IPS-11a (cell line): Measurements from ENCODE around the gene CMYA5.
"Not testable (repeated sequence)": the region's sequence is repeated elsewhere in the genome, so short reads cannot be mapped to it uniquely, and the experiment has no call there.

Experiments
- H3K4me3 ChIP-seq: one replicate; pipeline ENCODE4 v1.5.1; 2013; ENCODE audit warnings: low read depth, low read length, control low read depth

Gene CMYA5

GRCh38 chr5:79689541-79690466 is at the start of gene CMYA5:
TSS of gene CMYA5 (plus strand) at chr5:79689836. CDS start at chr5:79689908, 72 bp downstream.
- peak within 1 kb of the TSS; percentile 40 for H3K4me3 ChIP-seq

DNA sequence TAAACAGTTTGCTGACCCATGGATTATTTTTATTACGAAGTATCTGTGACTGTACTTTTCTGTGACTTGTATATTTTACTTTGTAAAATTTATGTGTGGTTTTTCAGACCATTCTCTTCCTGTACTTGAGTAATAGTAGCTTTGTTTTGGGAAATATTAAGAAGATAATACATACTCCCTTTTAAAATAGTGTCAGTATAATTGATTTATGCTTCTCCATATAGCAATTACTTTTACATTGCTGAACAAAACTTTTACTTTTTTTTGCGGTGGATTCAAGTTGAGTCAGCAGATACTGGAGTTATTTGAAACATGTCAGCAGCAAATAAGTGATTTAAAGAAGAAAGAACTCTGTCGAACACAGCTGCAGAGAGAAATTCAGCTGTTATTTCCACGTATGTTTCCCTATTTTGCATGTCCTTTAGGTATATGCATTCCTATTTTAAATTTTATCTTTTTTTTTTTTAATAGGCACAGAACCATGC is 49.0 kb upstream of the CMYA5 start:
- no peak overlapping the region for H3K4me3 ChIP-seq

DNA sequence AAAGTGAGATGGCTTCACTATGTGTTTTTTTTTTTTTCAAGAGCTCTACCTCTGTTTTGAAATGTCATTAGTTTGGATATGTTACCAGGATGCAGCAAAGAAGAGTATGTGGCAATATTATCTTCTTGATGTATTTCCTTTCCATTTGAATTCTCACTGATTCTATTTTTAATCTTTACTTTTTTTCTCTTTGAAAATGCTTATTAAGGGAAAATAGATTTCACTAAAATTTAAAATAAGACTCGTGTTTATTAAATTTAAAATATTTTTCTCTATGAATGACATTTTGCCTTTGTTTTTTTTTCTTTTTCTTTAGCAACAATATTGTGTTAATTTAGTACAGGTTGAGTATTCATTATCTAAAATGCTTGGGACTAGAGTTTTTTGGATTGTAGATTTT is 48.2 kb upstream of the CMYA5 start:
- no peak overlapping the region for H3K4me3 ChIP-seq

DNA sequence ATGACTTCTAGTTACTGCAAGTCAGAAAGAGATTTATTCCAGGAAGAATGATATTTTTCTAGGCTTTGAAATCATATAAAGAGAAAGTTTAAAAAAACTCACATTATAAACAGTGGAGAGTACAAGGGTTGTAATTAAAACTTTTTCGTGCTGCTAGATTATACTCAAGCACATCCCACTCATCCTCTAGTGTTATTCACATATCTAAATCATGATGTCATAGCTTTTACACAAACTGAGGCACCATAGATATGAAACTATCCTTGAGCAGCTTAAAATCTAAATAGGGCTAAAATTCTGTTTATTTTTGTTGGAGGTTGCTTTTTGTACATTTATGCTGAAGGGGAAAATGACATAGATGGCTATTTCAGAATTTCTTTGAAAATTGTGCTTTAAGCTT is 47.4 kb upstream of the CMYA5 start:
- H3K4me3 ChIP-seq, result no peak overlapping the region

DNA sequence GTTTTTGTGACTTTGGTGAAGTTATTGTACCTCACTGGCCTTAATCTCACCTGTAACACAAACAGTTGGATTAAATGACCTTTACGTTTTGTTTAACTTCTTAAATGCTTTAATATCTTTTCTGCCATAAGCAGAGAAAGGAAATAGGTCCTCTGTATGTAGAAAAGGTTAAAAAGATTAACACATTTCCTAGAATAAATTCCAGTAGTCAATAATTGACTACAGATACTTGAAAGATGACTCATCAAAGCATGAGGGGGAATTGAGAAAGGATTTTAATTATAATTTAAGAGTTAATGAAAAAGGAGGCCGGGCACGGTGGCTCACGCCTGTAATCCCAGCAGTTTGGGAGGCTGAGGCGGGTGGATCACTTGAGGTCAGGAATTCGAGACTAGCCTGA is 35.8 kb upstream of the CMYA5 start:
- no peak overlapping the region for H3K4me3 ChIP-seq

- no peak overlapping the region for H3K4me3 ChIP-seq
These were observed 26.4 kb upstream of the CMYA5 start for GRCh38 chr5:79663212-79663611.

- no peak overlapping the region for H3K4me3 ChIP-seq
These were observed 22.9 kb upstream of the CMYA5 start for GRCh38 chr5:79666758-79667157.

- no peak overlapping the region for H3K4me3 ChIP-seq
These were observed 17.2 kb upstream of the CMYA5 start for GRCh38 chr5:79672392-79672791.

DNA sequence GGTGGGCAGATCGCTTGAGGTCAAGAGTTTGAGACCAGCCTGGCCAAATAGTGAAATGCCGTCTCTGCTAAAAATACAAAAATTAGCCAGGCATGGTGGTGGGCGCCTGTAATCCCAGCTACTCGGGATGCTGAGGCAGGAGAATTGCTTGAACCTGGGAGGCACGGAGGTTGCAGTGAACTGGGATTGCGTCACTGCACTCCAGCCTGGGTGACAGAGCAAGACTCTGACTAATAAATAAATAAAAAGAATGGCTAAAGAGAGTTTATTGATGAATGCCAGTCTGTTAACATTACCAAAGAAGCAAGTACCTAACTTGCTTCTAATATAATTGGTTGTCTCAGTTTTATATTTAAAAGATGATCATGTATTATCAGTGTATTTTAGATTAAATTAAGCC is 13.3 kb upstream of the CMYA5 start:
- H3K4me3 ChIP-seq, result not testable (repeated sequence)

GRCh38 chr5:79682102-79682501 is 7.5 kb upstream of the CMYA5 start:
- not testable (repeated sequence) for H3K4me3 ChIP-seq

DNA sequence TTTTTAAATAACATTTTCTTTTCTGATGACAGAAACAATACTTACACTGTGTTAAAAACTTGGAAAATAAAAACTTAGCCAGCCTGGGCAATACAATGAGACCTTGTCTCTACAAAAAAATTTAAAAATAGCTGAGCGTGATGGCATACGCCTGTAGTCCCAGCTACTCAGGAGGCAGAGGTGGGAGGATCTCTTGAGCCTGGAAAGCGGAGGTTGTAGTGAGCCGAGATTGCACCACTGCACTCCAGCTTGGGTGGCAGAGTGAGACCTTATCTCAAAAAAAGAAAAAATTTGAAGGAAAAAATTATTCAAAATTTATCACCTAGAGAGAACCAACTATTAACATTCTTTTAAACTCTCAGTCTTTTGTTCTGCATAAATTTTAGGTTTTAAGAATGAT is 4.9 kb upstream of the CMYA5 start:
- H3K4me3 ChIP-seq, result no peak overlapping the region

DNA sequence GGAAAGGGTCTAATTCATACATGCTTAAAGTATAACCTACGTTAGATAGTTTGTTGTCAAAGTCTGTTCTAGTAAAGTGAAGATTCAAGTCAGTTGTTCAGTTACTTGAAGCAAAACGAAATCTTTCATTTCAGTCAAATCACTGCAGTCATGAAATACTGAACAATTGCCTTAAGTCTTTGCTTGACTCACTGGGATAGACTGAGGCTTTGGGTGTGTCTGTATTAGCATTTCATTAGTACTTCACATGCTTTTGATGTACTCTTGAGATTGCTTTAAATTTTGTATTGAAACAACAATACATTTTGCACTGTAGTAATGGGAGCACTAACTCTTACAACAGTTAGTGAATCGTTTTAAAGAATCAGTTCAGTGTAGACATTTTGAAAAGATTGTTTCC is 4.0 kb upstream of the CMYA5 start:
- no peak overlapping the region for H3K4me3 ChIP-seq

GRCh38 chr5:79686799-79687198 is 2.8 kb upstream of the CMYA5 start:
- no peak overlapping the region for H3K4me3 ChIP-seq

DNA sequence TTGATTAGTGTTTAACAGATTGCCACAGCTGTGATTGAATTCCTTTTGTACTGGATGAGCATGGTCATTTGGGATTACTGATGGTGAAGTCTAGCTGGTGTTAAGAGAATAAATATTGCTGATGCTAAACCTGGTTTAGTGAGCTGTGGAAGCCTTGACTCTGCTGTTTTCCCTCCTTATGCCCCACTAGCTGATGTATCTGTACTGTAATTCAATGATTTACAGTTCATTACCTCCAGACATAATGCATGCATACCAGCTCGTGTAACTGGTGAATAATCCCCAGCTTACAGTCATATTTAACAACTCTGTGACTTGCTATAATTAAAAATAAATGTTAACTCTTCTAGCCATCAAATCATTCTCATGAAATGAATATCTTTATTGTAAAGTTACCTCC is 1.7 kb upstream of the CMYA5 start:
- no peak overlapping the region for H3K4me3 ChIP-seq

DNA sequence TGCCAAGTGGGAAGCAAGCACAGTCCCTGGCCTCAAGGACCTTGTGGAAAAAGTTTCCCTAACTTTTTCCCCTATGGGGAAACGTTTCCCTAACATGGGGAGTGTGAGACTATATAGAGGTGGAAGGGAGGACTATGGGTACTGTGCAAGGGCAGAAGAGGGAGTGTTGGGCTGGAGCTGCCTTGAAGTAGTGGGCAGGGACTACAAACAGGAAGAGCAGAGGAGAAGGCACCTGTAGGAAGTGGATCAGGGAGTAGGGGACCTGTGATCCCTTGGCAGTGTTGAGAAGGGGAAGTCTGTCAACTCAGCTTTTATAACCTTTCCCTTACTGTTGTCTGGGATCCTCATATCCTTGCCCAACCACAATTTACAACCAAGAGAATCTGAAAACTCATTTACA is 1.4 kb downstream of the CMYA5 start:
- H3K4me3 ChIP-seq, result no peak overlapping the region

DNA sequence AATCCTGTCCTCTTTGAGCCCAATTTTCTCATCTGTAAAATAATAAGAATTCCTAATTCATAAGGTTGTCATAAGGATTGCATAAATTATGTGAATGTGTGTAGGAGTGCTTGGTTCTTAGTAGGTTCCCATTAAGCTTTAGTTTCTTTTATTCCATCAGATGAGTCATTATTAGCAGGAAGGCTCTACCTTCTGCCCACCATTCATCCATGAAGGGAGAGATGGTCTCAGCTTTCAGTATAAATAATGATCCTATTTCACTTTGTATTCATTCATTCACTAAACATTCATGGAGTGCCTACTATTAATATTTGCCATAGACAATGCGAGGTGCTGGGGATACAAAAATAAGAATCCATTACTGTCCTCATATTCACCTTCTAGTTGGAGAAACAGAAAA is 3.0 kb downstream of the CMYA5 start:
- H3K4me3 ChIP-seq, result no peak overlapping the region

DNA sequence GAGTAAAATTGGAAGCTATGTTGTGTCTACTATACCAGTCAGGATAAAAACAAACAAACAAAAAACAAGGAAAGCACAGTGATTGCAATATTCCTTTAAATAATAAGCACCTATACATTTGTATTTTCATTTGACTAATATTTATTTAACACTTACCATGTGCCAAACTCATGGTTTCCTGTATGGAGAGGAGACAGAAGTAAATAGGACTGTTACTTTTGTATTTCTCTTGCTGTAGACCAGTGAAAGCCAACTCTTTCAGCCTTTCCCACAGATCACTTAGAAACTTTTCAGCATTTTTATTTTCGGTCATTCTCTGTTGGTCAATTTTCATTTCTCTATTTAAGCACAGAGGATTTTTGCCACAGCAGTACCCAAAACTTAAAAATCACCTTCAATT is 4.5 kb downstream of the CMYA5 start:
- H3K4me3 ChIP-seq, result no peak overlapping the region

GRCh38 chr5:79694652-79695051 is 5.0 kb downstream of the CMYA5 start:
- H3K4me3 ChIP-seq, result no peak overlapping the region

GRCh38 chr5:79695526-79695925 is 5.9 kb downstream of the CMYA5 start:
- H3K4me3 ChIP-seq, result no peak overlapping the region

DNA sequence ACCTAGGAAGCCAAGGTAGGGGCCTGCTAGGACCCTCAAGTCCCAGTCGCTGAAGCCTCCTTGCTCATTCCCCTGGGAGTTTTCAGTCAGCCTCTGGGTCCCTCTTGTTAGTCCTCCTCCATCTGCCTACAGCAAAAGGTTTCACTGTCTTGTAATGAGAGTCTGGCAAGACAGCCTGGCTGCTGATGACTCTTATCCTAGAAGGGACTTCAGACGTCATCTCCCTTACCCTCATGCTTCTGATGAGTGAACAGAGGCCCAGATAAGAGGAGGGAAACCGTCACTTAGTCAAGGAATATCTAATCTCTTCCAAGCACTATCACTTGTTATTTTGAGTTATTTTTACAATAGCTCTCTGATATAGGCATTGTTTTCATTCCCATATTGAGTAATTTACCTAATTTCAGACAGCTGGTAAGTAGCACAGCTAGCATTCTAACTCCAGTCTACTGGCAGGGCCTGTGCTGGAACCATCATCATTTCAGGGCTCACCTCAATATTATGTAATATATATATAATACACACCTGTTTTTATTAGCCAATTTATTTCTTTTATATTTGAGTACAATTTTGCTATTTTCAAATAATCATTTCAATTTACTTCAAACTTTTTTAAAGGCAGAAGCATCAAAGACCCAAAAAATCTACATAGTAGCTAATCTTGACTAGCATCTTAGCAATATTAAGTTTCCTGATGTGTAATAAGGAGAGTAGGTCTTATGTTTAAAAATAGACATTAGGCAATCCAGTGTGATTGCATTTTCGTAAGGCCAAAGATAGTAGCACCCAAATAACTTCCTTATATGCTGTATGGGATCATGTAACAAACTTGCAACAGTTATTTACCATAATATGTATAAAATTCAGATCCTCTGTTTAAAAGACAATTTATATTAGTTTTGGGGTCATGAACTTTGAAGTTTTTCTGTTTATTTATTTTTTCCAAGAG is 7.9 kb downstream of the CMYA5 start:
- no peak overlapping the region for H3K4me3 ChIP-seq

DNA sequence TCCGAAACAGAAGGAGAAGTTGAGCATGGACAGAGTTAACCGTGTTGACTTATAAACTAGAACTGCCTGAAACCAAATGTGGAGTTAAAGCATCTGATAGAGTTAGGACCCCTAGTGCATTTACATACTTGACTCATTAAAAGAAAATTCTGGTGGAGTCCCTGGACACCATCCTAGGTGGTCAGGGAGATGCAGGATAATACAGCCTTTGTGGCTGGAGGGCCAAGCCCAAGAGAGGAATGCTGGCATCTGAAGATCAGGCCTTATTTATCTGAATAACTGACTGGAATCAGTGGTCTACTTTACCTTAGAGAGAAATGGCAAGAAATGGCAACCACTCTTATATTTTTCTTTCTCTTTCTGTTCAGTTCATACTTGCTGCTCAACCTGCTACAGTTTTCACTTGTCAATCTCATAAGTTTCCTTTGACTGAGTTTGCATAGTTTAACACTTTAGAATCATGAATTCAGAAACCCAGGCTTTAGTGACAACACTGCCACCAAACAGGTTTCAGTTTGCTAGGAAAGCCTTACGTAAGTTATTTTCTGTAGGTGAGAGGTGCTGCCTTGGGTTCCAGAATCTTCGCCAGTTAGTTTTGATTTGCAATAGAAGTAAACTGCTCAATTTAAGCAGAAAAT is 10.2 kb downstream of the CMYA5 start:
- H3K4me3 ChIP-seq, result no peak overlapping the region
